Measurements from ENCODE around the gene SEMA4C. TPM values are rescaled to one million over a fixed set of nuclear protein-coding genes. Genes with fewer than 3 reads are reported as not detected.

The SEMA4C gene
- total RNA-seq, 1 donor from 2014 or later, result 24.3 TPM

- H3K4me1 ChIP-seq, result peaks cover 39% of the 10 kb centered on the region
- no peaks in the 10 kb centered on the region for H3K9me3 ChIP-seq
- no peaks in the 10 kb centered on the region for H3K27me3 ChIP-seq (ENCODE audit: low read depth)
- H3K36me3 ChIP-seq, result no peaks in the 10 kb centered on the region
- no peak for ATAC-seq
- no peak overlapping the region for H3K4me3 ChIP-seq
- no peak for TF ChIP-seq CTCF (IDR thresholded peaks at IDR 0.05)
- intact Hi-C loops (cut with DNase I), result no loop called here
- no peak for DNase-seq
- H3K27ac ChIP-seq, result no peak overlapping the region
These were observed 4.4 kb upstream of the SEMA4C start for GRCh38 chr2:96874198-96874831.

GRCh38 chr2:96873651-96874096 is 3.8 kb upstream of the SEMA4C start:
- no peak for TF ChIP-seq CTCF (IDR thresholded peaks at IDR 0.05)
- DNase-seq (no peak), ATAC-seq (no peak)
- H3K36me3 ChIP-seq, result no peaks in the 10 kb centered on the region
- peaks cover 39% of the 10 kb centered on the region for H3K4me1 ChIP-seq
- intact Hi-C loops (cut with DNase I), result no loop called here
- no peaks in the 10 kb centered on the region for H3K9me3 ChIP-seq
- no peak overlapping the region for H3K4me3 ChIP-seq
- peak overlapping the region; percentile 67 for H3K27ac ChIP-seq
- H3K27me3 ChIP-seq (ENCODE audit: low read depth), result no peaks in the 10 kb centered on the region

GRCh38 chr2:96872591-96873349 is 2.9 kb upstream of the SEMA4C start:
- TF ChIP-seq CTCF (IDR thresholded peaks at IDR 0.05), result no peak
- H3K27me3 ChIP-seq (ENCODE audit: low read depth), result no peaks in the 10 kb centered on the region
- H3K36me3 ChIP-seq, result no peaks in the 10 kb centered on the region
- no peak overlapping the region for H3K4me3 ChIP-seq
- ATAC-seq (no peak), DNase-seq (no peak)
- no peaks in the 10 kb centered on the region for H3K9me3 ChIP-seq
- H3K27ac ChIP-seq, result no peak overlapping the region
- intact Hi-C loops (cut with DNase I), result no loop called here
- peaks cover 44% of the 10 kb centered on the region for H3K4me1 ChIP-seq

- intact Hi-C loops (cut with DNase I), result no loop called here
- peak; percentile 75 for DNase-seq
- ATAC-seq, result peak; percentile 21 to 25
- Histone ChIP-seq H3K9me3 (no peaks in the 10 kb centered on the region), H3K36me3 (peaks cover 18% of the 10 kb centered on the region), H3K4me3 (peak overlapping the region; percentile 97), H3K4me1 (peaks cover 65% of the 10 kb centered on the region), H3K27ac (peak overlapping the region; percentile 96), H3K27me3 (ENCODE audit: low read depth) (no peaks in the 10 kb centered on the region)
- TF ChIP-seq CTCF (IDR thresholded peaks at IDR 0.05), result no peak
These were observed 861 bp upstream of the SEMA4C start for GRCh38 chr2:96870626-96871255.

- Histone ChIP-seq H3K27ac (peak overlapping the region; percentile 96), H3K4me3 (peak overlapping the region; percentile 97), H3K9me3 (no peaks in the 10 kb centered on the region), H3K4me1 (peaks cover 66% of the 10 kb centered on the region), H3K36me3 (peaks cover 32% of the 10 kb centered on the region), H3K27me3 (ENCODE audit: low read depth) (no peaks in the 10 kb centered on the region)
- peak; percentile 19 for TF ChIP-seq CTCF (IDR thresholded peaks at IDR 0.05)
- intact Hi-C loops (cut with DNase I), result no loop called here
- DNase-seq (peak; percentile 78), ATAC-seq (peak; percentile 67 to 71)
These were observed 529 bp downstream of the SEMA4C start for GRCh38 chr2:96869281-96869821.
